ENCODE results near the gene TEX28. TPM values are rescaled to one million over a fixed set of nuclear protein-coding genes. Genes with fewer than 3 reads are reported as not detected.
"Not testable (repeated sequence)": the region's sequence is repeated elsewhere in the genome, so short reads cannot be mapped to it uniquely, and the experiment has no call there.

TEX28 gene
- not detected for total RNA-seq

- no peak within 1 kb of the TSS for H3K4me3 Mint-ChIP-seq
- H3K4me1 Mint-ChIP-seq = peaks cover 3% of the 10 kb centered on the region
- H3K27me3 Mint-ChIP-seq = no peaks in the 10 kb centered on the region
These were observed at the start of gene TEX28 for GRCh38 chrX:154294791-154295574. TSS of gene TEX28 (minus strand) at chrX:154295124. CDS start at chrX:154292117, 3,007 bp downstream.

GRCh38 chrX:154343620-154344019, 48.7 kb upstream of the TEX28 start:
- not testable (repeated sequence) for H3K9me3 Mint-ChIP-seq, H3K27me3 Mint-ChIP-seq, H3K4me3 Mint-ChIP-seq, H3K36me3 Mint-ChIP-seq, DNase-seq, H3K27ac Mint-ChIP-seq
- peaks cover 11% of the 10 kb centered on the region for H3K4me1 Mint-ChIP-seq

More at GRCh38 chrX:154294791-154295574, at the start of gene TEX28:
- no peaks in the 10 kb centered on the region for H3K9me3 Mint-ChIP-seq
- no peak within 1 kb of the TSS for H3K27ac Mint-ChIP-seq
- no peaks in the 10 kb centered on the region for H3K36me3 Mint-ChIP-seq
- no peak for DNase-seq

GRCh38 chrX:154343063-154343462, 48.1 kb upstream of the TEX28 start:
- H3K4me3 Mint-ChIP-seq, H3K4me1 Mint-ChIP-seq, H3K27ac Mint-ChIP-seq, DNase-seq, H3K36me3 Mint-ChIP-seq, H3K9me3 Mint-ChIP-seq, H3K27me3 Mint-ChIP-seq: not testable (repeated sequence)

GRCh38 chrX:154341399-154342298, 46.7 kb upstream of the TEX28 start:
- not testable (repeated sequence) for DNase-seq, H3K9me3 Mint-ChIP-seq, H3K4me3 Mint-ChIP-seq, H3K27ac Mint-ChIP-seq, H3K36me3 Mint-ChIP-seq, H3K27me3 Mint-ChIP-seq, H3K4me1 Mint-ChIP-seq

- Mint-ChIP-seq H3K9me3 (no peaks in the 10 kb centered on the region), H3K4me3 (peak overlapping the region; percentile 15), H3K4me1 (peaks cover 25% of the 10 kb centered on the region), H3K36me3 (no peaks in the 10 kb centered on the region), H3K27ac (peak overlapping the region; percentile 91), H3K27me3 (no peaks in the 10 kb centered on the region)
- DNase-seq = peak; percentile 66
These were observed 39.6 kb upstream of the TEX28 start for GRCh38 chrX:154334496-154334895.

GRCh38 chrX:154333837-154334271, 38.9 kb upstream of the TEX28 start:
- H3K36me3 Mint-ChIP-seq = no peaks in the 10 kb centered on the region
- H3K4me3 Mint-ChIP-seq = no peak overlapping the region
- peaks cover 29% of the 10 kb centered on the region for H3K4me1 Mint-ChIP-seq
- H3K27me3 Mint-ChIP-seq = no peaks in the 10 kb centered on the region
- H3K27ac Mint-ChIP-seq = peak overlapping the region; percentile 91
- DNase-seq = no peak
- no peaks in the 10 kb centered on the region for H3K9me3 Mint-ChIP-seq

GRCh38 chrX:154333116-154333515, 38.2 kb upstream of the TEX28 start:
- no peaks in the 10 kb centered on the region for H3K27me3 Mint-ChIP-seq

GRCh38 chrX:154332561-154332960, 37.6 kb upstream of the TEX28 start:
- Mint-ChIP-seq H3K4me3 (no peak overlapping the region), H3K36me3 (no peaks in the 10 kb centered on the region), H3K27ac (no peak overlapping the region), H3K4me1 (peaks cover 39% of the 10 kb centered on the region), H3K9me3 (no peaks in the 10 kb centered on the region), H3K27me3 (no peaks in the 10 kb centered on the region)
- DNase-seq = no peak

More at GRCh38 chrX:154333116-154333515, 38.2 kb upstream of the TEX28 start:
- Mint-ChIP-seq H3K27ac (no peak overlapping the region), H3K4me1 (peaks cover 34% of the 10 kb centered on the region), H3K36me3 (no peaks in the 10 kb centered on the region), H3K9me3 (no peaks in the 10 kb centered on the region), H3K4me3 (no peak overlapping the region)
- DNase-seq = no peak

GRCh38 chrX:154329294-154329693, 34.4 kb upstream of the TEX28 start:
- Mint-ChIP-seq H3K27me3 (no peaks in the 10 kb centered on the region), H3K4me3 (no peak overlapping the region), H3K27ac (no peak overlapping the region), H3K4me1 (peaks cover 49% of the 10 kb centered on the region), H3K9me3 (no peaks in the 10 kb centered on the region), H3K36me3 (no peaks in the 10 kb centered on the region)
- no peak for DNase-seq

GRCh38 chrX:154328646-154329045, 33.7 kb upstream of the TEX28 start:
- H3K36me3 Mint-ChIP-seq = no peaks in the 10 kb centered on the region
- H3K27me3 Mint-ChIP-seq = no peaks in the 10 kb centered on the region
- H3K4me3 Mint-ChIP-seq = no peak overlapping the region
- H3K4me1 Mint-ChIP-seq = peaks cover 43% of the 10 kb centered on the region
- no peak for DNase-seq
- H3K9me3 Mint-ChIP-seq = no peaks in the 10 kb centered on the region
- no peak overlapping the region for H3K27ac Mint-ChIP-seq

GRCh38 chrX:154327038-154327820, 32.3 kb upstream of the TEX28 start:
- no peaks in the 10 kb centered on the region for H3K27me3 Mint-ChIP-seq
- H3K4me3 Mint-ChIP-seq = peak overlapping the region; percentile 34
- no peaks in the 10 kb centered on the region for H3K9me3 Mint-ChIP-seq
- no peaks in the 10 kb centered on the region for H3K36me3 Mint-ChIP-seq
- no peak for DNase-seq
- H3K27ac Mint-ChIP-seq = peak overlapping the region; percentile 29
- peaks cover 41% of the 10 kb centered on the region for H3K4me1 Mint-ChIP-seq

- peaks cover 49% of the 10 kb centered on the region for H3K4me1 Mint-ChIP-seq
- no peaks in the 10 kb centered on the region for H3K9me3 Mint-ChIP-seq
- no peaks in the 10 kb centered on the region for H3K27me3 Mint-ChIP-seq
- H3K4me3 Mint-ChIP-seq = no peak overlapping the region
- H3K27ac Mint-ChIP-seq = no peak overlapping the region
- DNase-seq = no peak
- H3K36me3 Mint-ChIP-seq = no peaks in the 10 kb centered on the region
These were observed 30.6 kb upstream of the TEX28 start for GRCh38 chrX:154325541-154325940.

GRCh38 chrX:154323537-154323936, 28.6 kb upstream of the TEX28 start:
- DNase-seq = no peak
- peaks cover 49% of the 10 kb centered on the region for H3K4me1 Mint-ChIP-seq
- no peaks in the 10 kb centered on the region for H3K36me3 Mint-ChIP-seq
- H3K4me3 Mint-ChIP-seq = no peak overlapping the region
- H3K27me3 Mint-ChIP-seq = no peaks in the 10 kb centered on the region
- no peaks in the 10 kb centered on the region for H3K9me3 Mint-ChIP-seq
- no peak overlapping the region for H3K27ac Mint-ChIP-seq

- no peaks in the 10 kb centered on the region for H3K9me3 Mint-ChIP-seq
- H3K36me3 Mint-ChIP-seq = no peaks in the 10 kb centered on the region
- no peak for DNase-seq
These were observed 28.0 kb upstream of the TEX28 start for GRCh38 chrX:154322890-154323289.

GRCh38 chrX:154321594-154321993, 26.7 kb upstream of the TEX28 start:
- DNase-seq = no peak
- Mint-ChIP-seq H3K27ac (peak overlapping the region; percentile 56), H3K4me1 (peaks cover 40% of the 10 kb centered on the region), H3K36me3 (no peaks in the 10 kb centered on the region), H3K9me3 (no peaks in the 10 kb centered on the region), H3K27me3 (no peaks in the 10 kb centered on the region), H3K4me3 (peak overlapping the region; percentile 46)

More at GRCh38 chrX:154322890-154323289, 28.0 kb upstream of the TEX28 start:
- Mint-ChIP-seq H3K4me1 (peaks cover 45% of the 10 kb centered on the region), H3K4me3 (no peak overlapping the region), H3K27me3 (no peaks in the 10 kb centered on the region), H3K27ac (no peak overlapping the region)

Data from activated naive CD8-positive, alpha-beta T cell treated with anti-CD3 and anti-CD28 coated beads for 36 hours (primary cell).